ENCODE data around the gene MUC7.
"Not testable (repeated sequence)": the region's sequence is repeated elsewhere in the genome, so short reads cannot be mapped to it uniquely, and the experiment has no call there.

Gene MUC7

GRCh38 chr4:70501838-70502237, 29.8 kb downstream of the MUC7 start:
- not testable (repeated sequence) for H3K27ac ChIP-seq (replicated peaks); DNase-seq (ENCODE audit: low read depth in 1 of 2, low spot score in 1 of 2)
- TF ChIP-seq REST (IDR thresholded peaks at IDR 0.05; ENCODE audit: insufficient replicate concordance, low read depth): peak; percentile 85

GRCh38 chr4:70504733-70505132, 32.7 kb downstream of the MUC7 start:
- no peak for DNase-seq (ENCODE audit: low read depth in 1 of 2, low spot score in 1 of 2)
- H3K27me3 ChIP-seq (ENCODE audit: insufficient read depth, poor library complexity, severe bottlenecking): no peaks in the 10 kb centered on the region
- no peak overlapping the region for H3K27ac ChIP-seq (replicated peaks)
- no peak overlapping the region for H3K4me3 ChIP-seq (replicated peaks; ENCODE audit: insufficient read depth, low read length)
- TF ChIP-seq POLR2AphosphoS5 (IDR thresholded peaks at IDR 0.05; ENCODE audit: low read depth) (no peak), SPI1 (IDR thresholded peaks at IDR 0.05; ENCODE audit: borderline replicate concordance, low read depth) (no peak), REST (IDR thresholded peaks at IDR 0.05; ENCODE audit: insufficient replicate concordance, low read depth) (no peak), CTCF (IDR thresholded peaks at IDR 0.05; ENCODE audit: insufficient read depth, low read length) (no peak), GABPA (IDR thresholded peaks at IDR 0.05; ENCODE audit: low read depth) (no peak)

More at GRCh38 chr4:70501838-70502237, 29.8 kb downstream of the MUC7 start:
- H3K27me3 ChIP-seq (ENCODE audit: insufficient read depth, poor library complexity, severe bottlenecking); H3K4me3 ChIP-seq (replicated peaks; ENCODE audit: insufficient read depth, low read length): not testable (repeated sequence)

GRCh38 chr4:70505151-70505748, 33.3 kb downstream of the MUC7 start:
- H3K27me3 ChIP-seq (ENCODE audit: insufficient read depth, poor library complexity, severe bottlenecking): no peaks in the 10 kb centered on the region
- DNase-seq (ENCODE audit: low read depth in 1 of 2, low spot score in 1 of 2): peak in 1 of 2 experiments; percentile 21
- TF ChIP-seq CTCF (IDR thresholded peaks at IDR 0.05; ENCODE audit: insufficient read depth, low read length) (peak; percentile 78), GABPA (IDR thresholded peaks at IDR 0.05; ENCODE audit: low read depth) (no peak)
- no peak overlapping the region for H3K4me3 ChIP-seq (replicated peaks; ENCODE audit: insufficient read depth, low read length)
- H3K27ac ChIP-seq (replicated peaks): no peak overlapping the region

- DNase-seq (ENCODE audit: low read depth in 1 of 2, low spot score in 1 of 2): no peak
- Histone ChIP-seq H3K27ac (replicated peaks) (no peak overlapping the region), H3K27me3 (ENCODE audit: insufficient read depth, poor library complexity, severe bottlenecking) (no peaks in the 10 kb centered on the region), H3K4me3 (replicated peaks; ENCODE audit: insufficient read depth, low read length) (no peak overlapping the region)
- no peak for TF ChIP-seq SPI1 (IDR thresholded peaks at IDR 0.05; ENCODE audit: borderline replicate concordance, low read depth)
- TF ChIP-seq REST (IDR thresholded peaks at IDR 0.05; ENCODE audit: insufficient replicate concordance, low read depth): no peak
- no peak for TF ChIP-seq GABPA (IDR thresholded peaks at IDR 0.05; ENCODE audit: low read depth)
- TF ChIP-seq CTCF (IDR thresholded peaks at IDR 0.05; ENCODE audit: insufficient read depth, low read length): no peak
- TF ChIP-seq POLR2AphosphoS5 (IDR thresholded peaks at IDR 0.05; ENCODE audit: low read depth): no peak
Measured at GRCh38 chr4:70508801-70509200, 36.8 kb downstream of the MUC7 start.

Measured in HL-60 (cell line).